IMR-90 (cell line): ENCODE data around the gene ZCCHC7. TPM values are rescaled to one million over a fixed set of nuclear protein-coding genes. Genes with fewer than 3 reads are reported as not detected.

Source experiments
- ATAC-seq: fragments of 200-7000 bp; cut with Tn5 transposase; 2 replicates; pipeline ENCODE4 v1.9.1; 2020; ENCODE audit warnings: low read depth, mild to moderate bottlenecking, moderate library complexity
- BruUV-seq: library from RNA; stranded (reverse); fragments of 400-500 nt; replicated peaks from 2 replicates; lab custom pipeline; 2021; lab: Mats Ljungman, UMichigan
- CTCF ChIA-PET: fragments of 300-600 bp; formaldehyde crosslinking; extraction: SDS; loops from one replicate; lab custom pipeline; 2021; ENCODE audit warnings: antibody characterized with exemption; lab: Yijun Ruan, JAX
- POLR2A ChIA-PET: fragments of 300-600 bp; sonication (Branson Sonifier 250); formaldehyde crosslinking; loops from one replicate; lab custom pipeline; 2022; ENCODE audit warnings: antibody characterized with exemption; ENCODE audit not compliant: unreplicated experiment; lab: Charles Lee
- DNase-seq: peaks from one replicate; pipeline ENCODE4 v3.0.0; 2013
- H2AFZ ChIP-seq: replicated peaks from 2 replicates; pipeline ENCODE3; 2013; ENCODE audit warnings: low read length, mild to moderate bottlenecking; ENCODE audit not compliant: poor library complexity
- H2AK5ac ChIP-seq: 2 replicates; pipeline ENCODE4 v1.6.1; 2013; ENCODE audit warnings: low read depth, low read length, inconsistent platforms
- H2AK9ac ChIP-seq: replicated peaks from 2 replicates; pipeline ENCODE3; 2013; ENCODE audit warnings: mild to moderate bottlenecking, low read depth, low read length, moderate library complexity; ENCODE audit not compliant: poor library complexity
- H2BK120ac ChIP-seq: 2 replicates; pipeline ENCODE4 v1.6.1; 2013; ENCODE audit warnings: low read depth, low read length, inconsistent platforms
- H2BK15ac ChIP-seq: 3 replicates; pipeline ENCODE4 v1.6.1; 2013; ENCODE audit warnings: low read depth, low read length, inconsistent platforms
- H2BK20ac ChIP-seq: 2 replicates; pipeline ENCODE4 v1.6.1; 2013; ENCODE audit warnings: low read depth, mild to moderate bottlenecking, inconsistent platforms, low read length, moderate library complexity
- H2BK5ac ChIP-seq: 2 replicates; pipeline ENCODE4 v1.6.1; 2013; ENCODE audit warnings: mild to moderate bottlenecking, low read depth, low read length, inconsistent platforms; ENCODE audit not compliant: poor library complexity, severe bottlenecking
- H3K14ac ChIP-seq: replicated peaks from 2 replicates; pipeline ENCODE4 v1.6.1; 2013; ENCODE audit warnings: low read depth, low read length, inconsistent platforms
- H3K18ac ChIP-seq: 2 replicates; pipeline ENCODE4 v1.6.1; 2013; ENCODE audit warnings: low read depth, low read length, control low read depth
- H3K23ac ChIP-seq: 2 replicates; pipeline ENCODE4 v1.6.1; 2013; ENCODE audit warnings: low read depth, low read length, inconsistent platforms
- H3K27ac ChIP-seq: 2 replicates; pipeline ENCODE4 v1.5.1; 2013; ENCODE audit warnings: mild to moderate bottlenecking, control low read depth, low read length; ENCODE audit not compliant: insufficient read depth
- H3K27me3 ChIP-seq: 2 replicates; pipeline ENCODE4 v1.6.1; 2013; ENCODE audit warnings: low read length; ENCODE audit not compliant: control insufficient read depth, insufficient read depth
- H3K36me3 ChIP-seq: 2 replicates; pipeline ENCODE4 v1.6.1; 2013; ENCODE audit warnings: low read length, mixed read lengths; ENCODE audit not compliant: control insufficient read depth, insufficient read depth
- H3K4ac ChIP-seq: 2 replicates; pipeline ENCODE4 v1.6.1; 2013; ENCODE audit warnings: low read depth, low read length, inconsistent platforms
- H3K4me1 ChIP-seq: 2 replicates; pipeline ENCODE4 v1.6.1; 2013; ENCODE audit warnings: low read length, mixed read lengths; ENCODE audit not compliant: control insufficient read depth, insufficient read depth
- H3K4me2 ChIP-seq: 2 replicates; pipeline ENCODE4 v1.6.1; 2013; ENCODE audit warnings: low read depth, mild to moderate bottlenecking, control low read depth, low read length, moderate library complexity
- H3K4me3 ChIP-seq: 2 replicates; pipeline ENCODE4 v1.5.1; 2013; ENCODE audit warnings: low read depth, mild to moderate bottlenecking, control low read depth, low read length, moderate library complexity; ENCODE audit not compliant: insufficient read depth
- H3K56ac ChIP-seq: 2 replicates; pipeline ENCODE4 v1.6.1; 2013; ENCODE audit warnings: low read length, inconsistent platforms; ENCODE audit not compliant: insufficient read depth; ENCODE audit errors: extremely low read depth
- H3K79me1 ChIP-seq, 2 experiments: 2 replicates each; pipeline ENCODE4 v1.6.1; 2013; ENCODE audit warnings: low read length in 2 of 2, inconsistent platforms in 1 of 2, low read depth in 1 of 2
- H3K9ac ChIP-seq: 2 replicates; pipeline ENCODE4 v1.6.1; 2013; ENCODE audit warnings: low read depth, low read length, control low read depth
- H3K9me1 ChIP-seq: 2 replicates; pipeline ENCODE4 v1.6.1; 2013; ENCODE audit warnings: low read length, inconsistent platforms; ENCODE audit not compliant: insufficient read depth
- H3K9me3 ChIP-seq: 2 replicates; pipeline ENCODE4 v1.6.1; 2013; ENCODE audit warnings: low read length; ENCODE audit not compliant: control insufficient read depth, insufficient read depth
- H4K20me1 ChIP-seq: 2 replicates; pipeline ENCODE4 v1.6.1; 2013; ENCODE audit warnings: low read length, inconsistent platforms; ENCODE audit not compliant: insufficient read depth
- H4K5ac ChIP-seq: 2 replicates; pipeline ENCODE4 v1.6.1; 2013; ENCODE audit warnings: mild to moderate bottlenecking, low read depth, low read length, control low read depth
- H4K8ac ChIP-seq, 2 experiments: 2 replicates each; pipeline ENCODE4 v1.6.1; 2013; ENCODE audit warnings: low read depth in 2 of 2, low read length in 2 of 2, control low read depth in 1 of 2, inconsistent platforms in 1 of 2
- H4K91ac ChIP-seq: 2 replicates; pipeline ENCODE4 v1.6.1; 2013; ENCODE audit warnings: low read depth, low read length, inconsistent platforms; ENCODE audit not compliant: insufficient read depth
- BHLHE40 ChIP-seq: fragments of 150-350 bp; IDR thresholded peaks from 2 replicates; pipeline ENCODE4 v1.6.1; 2016; ENCODE audit warnings: mild to moderate bottlenecking, low read depth, low read length
- CEBPB ChIP-seq: IDR thresholded peaks from 2 replicates; pipeline ENCODE4 v1.6.1; 2012; ENCODE audit warnings: low read depth, low read length, improper control_type of control experiment
- CHD1 ChIP-seq: IDR thresholded peaks from 2 replicates; pipeline ENCODE4 v1.6.1; 2012; ENCODE audit warnings: low read depth, low read length, improper control_type of control experiment
- CTCF ChIP-seq: conservative IDR thresholded peaks from 2 replicates; pipeline ENCODE4 v1.5.1; 2012; ENCODE audit warnings: mild to moderate bottlenecking, low read depth, low read length, improper control_type of control experiment
- ELK1 ChIP-seq: fragments of 150-350 bp; IDR thresholded peaks from 2 replicates; pipeline ENCODE4 v1.6.1; 2016; ENCODE audit warnings: low read depth, mild to moderate bottlenecking, low read length, moderate library complexity, borderline replicate concordance
- FOS ChIP-seq: fragments of 150-350 bp; IDR thresholded peaks from 2 replicates; pipeline ENCODE4 v1.6.1; 2016; ENCODE audit warnings: low read depth, low read length
- MAFK ChIP-seq: IDR thresholded peaks from 2 replicates; pipeline ENCODE4 v1.6.1; 2012; ENCODE audit warnings: low read depth, low read length, improper control_type of control experiment
- MAZ ChIP-seq: IDR thresholded peaks from 2 replicates; pipeline ENCODE4 v1.6.1; 2012; ENCODE audit warnings: low read depth, mild to moderate bottlenecking, low read length, improper control_type of control experiment, moderate library complexity, borderline replicate concordance
- MXI1 ChIP-seq: IDR thresholded peaks from 2 replicates; pipeline ENCODE4 v1.6.1; 2012; ENCODE audit warnings: low read depth, mild to moderate bottlenecking, low read length, moderate library complexity, borderline replicate concordance
- NFE2L2 ChIP-seq: fragments of 150-350 bp; IDR thresholded peaks from 2 replicates; pipeline ENCODE4 v1.6.1; 2016; ENCODE audit warnings: low read depth, mild to moderate bottlenecking, low read length
- POLR2A ChIP-seq: IDR thresholded peaks from 2 replicates; pipeline ENCODE4 v1.6.1; 2012; ENCODE audit warnings: mild to moderate bottlenecking, low read depth, low read length
- RAD21 ChIP-seq: IDR thresholded peaks from 2 replicates; pipeline ENCODE4 v1.6.1; 2012; ENCODE audit warnings: low read length, improper control_type of control experiment
- RCOR1 ChIP-seq: IDR thresholded peaks from 2 replicates; pipeline ENCODE4 v1.6.1; 2012; ENCODE audit warnings: mild to moderate bottlenecking, low read length, improper control_type of control experiment; ENCODE audit not compliant: insufficient replicate concordance
- RFX5 ChIP-seq: IDR thresholded peaks from 2 replicates; pipeline ENCODE4 v1.8.0; 2012; ENCODE audit warnings: low read depth, mild to moderate bottlenecking, low read length, moderate library complexity
- USF2 ChIP-seq: fragments of 150-350 bp; IDR thresholded peaks from 2 replicates; pipeline ENCODE4 v1.6.1; 2017; ENCODE audit warnings: mild to moderate bottlenecking, antibody characterized with exemption, low read length, low read depth
- WGBS, 2 experiments: methylation state at CpG; one replicate each; pipeline versions ENCODE4 v1.1.5 to v1.1.7; 2013; ENCODE audit warnings: missing lambda C conversion rate in 2 of 2; ENCODE audit not compliant: insufficient read length in 1 of 2; ENCODE audit errors: extremely low coverage in 2 of 2; 5-methylcytosine and 5-hydroxymethylcytosine counted together
- dilution Hi-C: fragments of 300-500 bp; cut with HindIII; formaldehyde crosslinking; loops from one replicate; pipeline ENCODE4 v1.14.3; 2018; ENCODE audit warnings: low sequenced_read_pairs; ENCODE audit not compliant: unreplicated experiment
- in situ Hi-C: fragments of 300-500 bp; cut with MboI; formaldehyde crosslinking; loops from 3 replicates; pipeline ENCODE4 v1.14.3; 2019; ENCODE audit warnings: low sequenced_read_pairs, inconsistent platforms, mixed read lengths
- intact Hi-C: fragments of 100-400 bp; cut with micrococcal nuclease; formaldehyde crosslinking; loops from 2 replicates; pipeline ENCODE4 v1.10.0; 2022
- polyA plus RNA-seq, 3 experiments: library from polyadenylated mRNA; depleted of rRNA; stranded (reverse); fragments of >200 nt; gene quantifications; 2 replicates each; pipeline ENCODE4 v1.2.3, GENCODE V29; 2012; ENCODE audit warnings: low replicate concordance in 1 of 3
- total RNA-seq: library from RNA; depleted of rRNA; stranded (reverse); fragments of >200 nt; gene quantifications from 2 replicates; pipeline ENCODE4 v1.2.3, GENCODE V29; 2012

ZCCHC7 gene
- total and polyA plus RNA-seq, 2 of the 4 experiments (the other 2 are of a cell fraction), result 13.6 to 28.7 TPM

GRCh38 chr9:37082214-37082765, 38.1 kb upstream of the ZCCHC7 start:
- no peak for ATAC-seq
- dilution Hi-C loops, result no loop called here
- BruUV-seq, result no TSS peak
- Histone ChIP-seq H2BK5ac (no peak overlapping the region), H2AK9ac (no peak overlapping the region), H2BK20ac (no peak overlapping the region), H3K4ac (no peak overlapping the region), H4K91ac (no peak overlapping the region), H2AK5ac (no peak overlapping the region), H4K20me1 (peaks cover 6% of the 10 kb centered on the region; the same call in 1 of the 2 replicates), H2AFZ (no peak overlapping the region), H3K4me1 (no peaks in the 10 kb centered on the region; the same call in 1 of the 2 replicates), H3K9ac (no peak overlapping the region), H3K56ac (no peak overlapping the region), H3K14ac (no peak overlapping the region), H3K79me1 (peaks cover 17 to 46% of the 10 kb centered on the region in 2 experiments), H3K4me3 (no peak overlapping the region), H3K9me1 (peaks cover 3% of the 10 kb centered on the region), H3K4me2 (no peak overlapping the region), H3K27ac (no peak overlapping the region), H4K8ac (no peak overlapping the region), H3K36me3 (peaks cover 8% of the 10 kb centered on the region), H2BK15ac (no peak overlapping the region), H3K9me3 (0 out of 2 replicates have a peak, but pooled peaks cover 2% of the 10 kb centered on the region), H3K18ac (no peak overlapping the region), H3K27me3 (no peaks in the 10 kb centered on the region), H4K5ac (no peak overlapping the region), H2BK120ac (no peak overlapping the region), H3K23ac (no peak overlapping the region)
- intact Hi-C loops, result loop anchor here (5.0 kb wide), 1 partner anchor 40 kb away; the partner anchor contains the start of gene ZCCHC7
- no CpG with 5 or more reads among the region's 4 CpGs for WGBS, 2 experiments
- TF ChIP-seq RAD21 (no peak), ELK1 (no peak), CHD1 (no peak), POLR2A (no peak), RFX5 (no peak), BHLHE40 (no peak), USF2 (no peak), CTCF (no peak), CEBPB (no peak), MAZ (no peak), NFE2L2 (no peak), FOS (no peak), MXI1 (no peak), MAFK (no peak), RCOR1 (no peak)
- DNase-seq, result peak; percentile 28
- ChIA-PET POLR2A (interaction anchor here (0.6 kb wide), 1 partner anchor 16 kb away, joined by 4 read pairs; no protein-coding TSS in a partner anchor), CTCF (no interaction called here)
- in situ Hi-C loops, result no loop called here
